Central memory CD8-positive, alpha-beta T cell (primary cell): ENCODE data around the gene KRT20.
"Not testable (repeated sequence)": the region's sequence is repeated elsewhere in the genome, so short reads cannot be mapped to it uniquely, and the experiment has no call there.

Experiments
- ATAC-seq: fragments of 150-1000 bp; cut with Tn5 transposase; replicated peaks from 2 replicates; pipeline ENCODE4 v1.10.0; 2022; ENCODE audit warnings: mild to moderate bottlenecking, moderate FRiP score, moderate number of reproducible peaks; ENCODE audit not compliant: poor library complexity, severe bottlenecking; ENCODE audit errors: extremely low read depth
- DNase-seq, 2 donors: peaks; one replicate each; pipeline ENCODE4 v3.0.0; 2021; ENCODE audit warnings: low spot score in 2 of 2
- H3K27ac Mint-ChIP-seq: one replicate; pipeline ENCODE4 v1.8.0; 2022; ENCODE audit warnings: low read depth, mild to moderate bottlenecking, moderate library complexity, mixed read lengths
- H3K27me3 Mint-ChIP-seq: one replicate; pipeline ENCODE4 v1.8.0; 2022; ENCODE audit warnings: mixed read lengths
- H3K36me3 Mint-ChIP-seq: one replicate; pipeline ENCODE4 v1.8.0; 2022; ENCODE audit warnings: mild to moderate bottlenecking, moderate library complexity, mixed read lengths; ENCODE audit not compliant: insufficient read depth
- H3K4me1 Mint-ChIP-seq: one replicate; pipeline ENCODE4 v1.8.0; 2022; ENCODE audit warnings: mixed read lengths
- H3K4me3 Mint-ChIP-seq: one replicate; pipeline ENCODE4 v1.8.0; 2022; ENCODE audit warnings: mild to moderate bottlenecking, moderate library complexity, mixed read lengths
- H3K9me3 Mint-ChIP-seq: one replicate; pipeline ENCODE4 v1.8.0; 2022; ENCODE audit warnings: mixed read lengths

Gene KRT20

GRCh38 chr17:40862985-40863733 is 21.9 kb downstream of the KRT20 start:
- Mint-ChIP-seq H3K4me3 (no peak overlapping the region), H3K27ac (no peak overlapping the region), H3K9me3 (no peaks in the 10 kb centered on the region), H3K27me3 (peaks cover 54% of the 10 kb centered on the region), H3K36me3 (no peaks in the 10 kb centered on the region), H3K4me1 (no peaks in the 10 kb centered on the region)
- ATAC-seq (no peak), DNase-seq (no peak)

- Mint-ChIP-seq H3K9me3 (no peaks in the 10 kb centered on the region), H3K4me1 (no peaks in the 10 kb centered on the region), H3K27me3 (peaks cover 36% of the 10 kb centered on the region), H3K36me3 (no peaks in the 10 kb centered on the region), H3K4me3 (no peak overlapping the region), H3K27ac (no peak overlapping the region)
- ATAC-seq (no peak), DNase-seq (no peak)
Observed at GRCh38 chr17:40859536-40859935, 25.5 kb downstream of the KRT20 start.

- not testable (repeated sequence) for ATAC-seq, H3K4me1 Mint-ChIP-seq, H3K4me3 Mint-ChIP-seq, DNase-seq, H3K9me3 Mint-ChIP-seq, H3K36me3 Mint-ChIP-seq, H3K27ac Mint-ChIP-seq
- H3K27me3 Mint-ChIP-seq, result peaks cover 38% of the 10 kb centered on the region
Observed at GRCh38 chr17:40858667-40859066, 26.4 kb downstream of the KRT20 start.

- Mint-ChIP-seq H3K4me3 (no peak overlapping the region), H3K4me1 (no peaks in the 10 kb centered on the region), H3K9me3 (no peaks in the 10 kb centered on the region), H3K27ac (no peak overlapping the region), H3K36me3 (no peaks in the 10 kb centered on the region), H3K27me3 (peaks cover 33% of the 10 kb centered on the region)
- DNase-seq, result no peak
- no peak for ATAC-seq
Observed at GRCh38 chr17:40857535-40857934, 27.5 kb downstream of the KRT20 start.

- H3K27me3 Mint-ChIP-seq, result peaks cover 29% of the 10 kb centered on the region
- no peak overlapping the region for H3K27ac Mint-ChIP-seq
- no peak for DNase-seq
- H3K36me3 Mint-ChIP-seq, result no peaks in the 10 kb centered on the region
- no peaks in the 10 kb centered on the region for H3K4me1 Mint-ChIP-seq
- no peak overlapping the region for H3K4me3 Mint-ChIP-seq
- no peaks in the 10 kb centered on the region for H3K9me3 Mint-ChIP-seq
- no peak for ATAC-seq
Observed at GRCh38 chr17:40854175-40854814, 30.7 kb downstream of the KRT20 start.

- Mint-ChIP-seq H3K36me3 (no peaks in the 10 kb centered on the region), H3K27me3 (peaks cover 29% of the 10 kb centered on the region)
- no peak for ATAC-seq
Observed at GRCh38 chr17:40852364-40852763, 32.7 kb downstream of the KRT20 start.

GRCh38 chr17:40850293-40850972 is 34.6 kb downstream of the KRT20 start:
- no peak overlapping the region for H3K27ac Mint-ChIP-seq
- no peak overlapping the region for H3K4me3 Mint-ChIP-seq
- no peaks in the 10 kb centered on the region for H3K4me1 Mint-ChIP-seq
- no peaks in the 10 kb centered on the region for H3K9me3 Mint-ChIP-seq
- ATAC-seq (no peak), DNase-seq (no peak)
- H3K36me3 Mint-ChIP-seq, result no peaks in the 10 kb centered on the region
- peaks cover 38% of the 10 kb centered on the region for H3K27me3 Mint-ChIP-seq

More at GRCh38 chr17:40852364-40852763, 32.7 kb downstream of the KRT20 start:
- Mint-ChIP-seq H3K4me3 (no peak overlapping the region), H3K4me1 (no peaks in the 10 kb centered on the region), H3K9me3 (no peaks in the 10 kb centered on the region), H3K27ac (no peak overlapping the region)
- no peak for DNase-seq

GRCh38 chr17:40849723-40850122 is 35.3 kb downstream of the KRT20 start:
- ATAC-seq, result no peak
- Mint-ChIP-seq H3K27ac (no peak overlapping the region), H3K27me3 (peaks cover 45% of the 10 kb centered on the region), H3K4me3 (no peak overlapping the region), H3K36me3 (no peaks in the 10 kb centered on the region), H3K9me3 (no peaks in the 10 kb centered on the region), H3K4me1 (no peaks in the 10 kb centered on the region)
- DNase-seq, result no peak

GRCh38 chr17:40848583-40849235 is 36.3 kb downstream of the KRT20 start:
- no peak for DNase-seq
- H3K4me3 Mint-ChIP-seq, result no peak overlapping the region
- H3K4me1 Mint-ChIP-seq, result no peaks in the 10 kb centered on the region
- no peak overlapping the region for H3K27ac Mint-ChIP-seq
- H3K36me3 Mint-ChIP-seq, result no peaks in the 10 kb centered on the region
- H3K9me3 Mint-ChIP-seq, result no peaks in the 10 kb centered on the region
- peaks cover 52% of the 10 kb centered on the region for H3K27me3 Mint-ChIP-seq
- no peak for ATAC-seq

- DNase-seq (no peak), ATAC-seq (no peak)
- H3K4me1 Mint-ChIP-seq, result no peaks in the 10 kb centered on the region
- no peak overlapping the region for H3K27ac Mint-ChIP-seq
- no peak overlapping the region for H3K4me3 Mint-ChIP-seq
- H3K27me3 Mint-ChIP-seq, result peaks cover 47% of the 10 kb centered on the region
- H3K9me3 Mint-ChIP-seq, result no peaks in the 10 kb centered on the region
- no peaks in the 10 kb centered on the region for H3K36me3 Mint-ChIP-seq
Observed at GRCh38 chr17:40846515-40847144, 38.4 kb downstream of the KRT20 start.

GRCh38 chr17:40844671-40845107 is 40.4 kb downstream of the KRT20 start:
- DNase-seq (no peak), ATAC-seq (no peak)
- Mint-ChIP-seq H3K36me3 (no peaks in the 10 kb centered on the region), H3K4me3 (no peak overlapping the region), H3K9me3 (no peaks in the 10 kb centered on the region), H3K4me1 (no peaks in the 10 kb centered on the region), H3K27ac (no peak overlapping the region), H3K27me3 (peaks cover 46% of the 10 kb centered on the region)

- Mint-ChIP-seq H3K4me3 (no peak overlapping the region), H3K9me3 (no peaks in the 10 kb centered on the region), H3K36me3 (no peaks in the 10 kb centered on the region), H3K27ac (no peak overlapping the region), H3K4me1 (no peaks in the 10 kb centered on the region), H3K27me3 (peaks cover 46% of the 10 kb centered on the region)
- DNase-seq, result no peak
- ATAC-seq, result no peak
Observed at GRCh38 chr17:40843242-40843641, 41.8 kb downstream of the KRT20 start.
